Measurements from ENCODE around the gene FYN. TPM values are rescaled to one million over a fixed set of nuclear protein-coding genes. Genes with fewer than 3 reads are reported as not detected.

Gene FYN
- total and polyA plus RNA-seq, 10 of the 15 experiments (the other 5 are each of a cell fraction or from before 2014, with no cell fraction given), result 51.4 to 247 (median 138) TPM

- Histone ChIP-seq H3K4me3 (no peak overlapping the region), H3K4me2 (ENCODE audit: control insufficient read depth, insufficient read depth) (no peak overlapping the region), H3K27me3 (replicated peaks in 1 of 2; ENCODE audit: control insufficient read depth in 2 of 2, insufficient read depth in 2 of 2, low read length in 1 of 2) (no peaks in the 10 kb centered on the region), H3K79me2 (ENCODE audit: control insufficient read depth, insufficient read depth, low read length) (peaks cover 34% of the 10 kb centered on the region), H4K20me1 (ENCODE audit: control insufficient read depth, insufficient read depth) (no peaks in the 10 kb centered on the region), H3K9ac (ENCODE audit: control insufficient read depth, insufficient read depth, low read length) (no peak overlapping the region), H3K36me3 (ENCODE audit: control insufficient read depth in 2 of 2, insufficient read depth in 2 of 2, low read length in 1 of 2) (peaks cover 15 to 24% of the 10 kb centered on the region in 2 experiments), H2AFZ (ENCODE audit: control insufficient read depth, low read depth, low read length) (no peak overlapping the region), H3K4me1 (ENCODE audit: control insufficient read depth, insufficient read depth, low read length) (peaks cover 34% of the 10 kb centered on the region), H3K27ac (ENCODE audit: control insufficient read depth, insufficient read depth) (no peak overlapping the region; the same call in 1 of the 2 replicates), H3K9me3 (replicated peaks; ENCODE audit: control insufficient read depth, insufficient read depth, low read length) (peaks cover 21% of the 10 kb centered on the region; the same call in 2 of the 3 replicates)
- RAD21 ChIA-PET (ENCODE audit: unreplicated experiment), result interaction anchor here (1.1 to 2.4 kb wide), 3 partner anchors 21 to 74 kb away, joined by 4 to 10 read pairs (median 4); no protein-coding TSS in a partner anchor
- FAIRE-seq (no peak), ATAC-seq (peak; percentile 59), DNase-seq (ENCODE audit: low read depth, low spot score) (no peak)
- SMC1A ChIA-PET (ENCODE audit: uncharacterized antibody, unreplicated experiment), result interaction anchor here (0.7 to 2.8 kb wide), 7 partner anchors 10 to 260 kb away, joined by 3 to 11 read pairs (median 3); no protein-coding TSS in a partner anchor
- BruUV-seq (replicated peaks), result no TSS peak
- POLR2A ChIA-PET, result interaction anchor here (0.6 kb wide), 1 partner anchor 31 kb away, joined by 3 read pairs; no protein-coding TSS in a partner anchor
- WGBS (ENCODE audit: insufficient coverage, insufficient replicate concordance, low lambda C conversion rate, missing lambda C conversion rate), result 37% methylated on average over 6 of the region's 6 CpGs
- intact Hi-C loops (cut with micrococcal nuclease; ENCODE audit: unreplicated experiment) (no loop called here), in situ Hi-C loops (cut with MboI) (loop anchor here (25.0 kb wide), 1 partner anchor 1906 kb away; no protein-coding TSS in a partner anchor)
- CTCF ChIA-PET, result interaction anchor here (1.2 to 2.2 kb wide), 4 partner anchors 9 to 38 kb away, joined by 3 to 8 read pairs (median 3); no protein-coding TSS in a partner anchor
- TF ChIP-seq, protein P1, sequence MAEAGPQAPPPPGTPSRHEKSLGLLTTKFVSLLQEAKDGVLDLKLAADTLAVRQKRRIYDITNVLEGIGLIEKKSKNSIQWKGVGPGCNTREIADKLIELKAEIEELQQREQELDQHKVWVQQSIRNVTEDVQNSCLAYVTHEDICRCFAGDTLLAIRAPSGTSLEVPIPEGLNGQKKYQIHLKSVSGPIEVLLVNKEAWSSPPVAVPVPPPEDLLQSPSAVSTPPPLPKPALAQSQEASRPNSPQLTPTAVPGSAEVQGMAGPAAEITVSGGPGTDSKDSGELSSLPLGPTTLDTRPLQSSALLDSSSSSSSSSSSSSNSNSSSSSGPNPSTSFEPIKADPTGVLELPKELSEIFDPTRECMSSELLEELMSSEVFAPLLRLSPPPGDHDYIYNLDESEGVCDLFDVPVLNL (IDR thresholded peaks at IDR 0.05; ENCODE audit: low read depth, low read length), result no peak
- TF ChIP-seq, protein P2, sequence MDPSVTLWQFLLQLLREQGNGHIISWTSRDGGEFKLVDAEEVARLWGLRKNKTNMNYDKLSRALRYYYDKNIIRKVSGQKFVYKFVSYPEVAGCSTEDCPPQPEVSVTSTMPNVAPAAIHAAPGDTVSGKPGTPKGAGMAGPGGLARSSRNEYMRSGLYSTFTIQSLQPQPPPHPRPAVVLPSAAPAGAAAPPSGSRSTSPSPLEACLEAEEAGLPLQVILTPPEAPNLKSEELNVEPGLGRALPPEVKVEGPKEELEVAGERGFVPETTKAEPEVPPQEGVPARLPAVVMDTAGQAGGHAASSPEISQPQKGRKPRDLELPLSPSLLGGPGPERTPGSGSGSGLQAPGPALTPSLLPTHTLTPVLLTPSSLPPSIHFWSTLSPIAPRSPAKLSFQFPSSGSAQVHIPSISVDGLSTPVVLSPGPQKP (IDR thresholded peaks at IDR 0.05; ENCODE audit: low read depth, low read length), result no peak
- TF ChIP-seq ZNF24 (IDR thresholded peaks at IDR 0.05) (no peak), PAX5 (IDR thresholded peaks at IDR 0.05; ENCODE audit: borderline replicate concordance, low read depth, low read length) (no peak), POLR2AphosphoS5 (IDR thresholded peaks at IDR 0.05; ENCODE audit: low read length) (no peak), SUPT20H (IDR thresholded peaks at IDR 0.05; ENCODE audit: borderline replicate concordance, control insufficient read depth, low read depth, low read length) (no peak), SMARCA5 (IDR thresholded peaks at IDR 0.05) (no peak), MEF2A (IDR thresholded peaks at IDR 0.05; ENCODE audit: insufficient read depth, low read depth, low read length) (no peak), HDAC2 (IDR thresholded peaks at IDR 0.05) (no peak), ESRRA (IDR thresholded peaks at IDR 0.05; ENCODE audit: low read length) (no peak)
- TF ChIP-seq, protein P3, sequence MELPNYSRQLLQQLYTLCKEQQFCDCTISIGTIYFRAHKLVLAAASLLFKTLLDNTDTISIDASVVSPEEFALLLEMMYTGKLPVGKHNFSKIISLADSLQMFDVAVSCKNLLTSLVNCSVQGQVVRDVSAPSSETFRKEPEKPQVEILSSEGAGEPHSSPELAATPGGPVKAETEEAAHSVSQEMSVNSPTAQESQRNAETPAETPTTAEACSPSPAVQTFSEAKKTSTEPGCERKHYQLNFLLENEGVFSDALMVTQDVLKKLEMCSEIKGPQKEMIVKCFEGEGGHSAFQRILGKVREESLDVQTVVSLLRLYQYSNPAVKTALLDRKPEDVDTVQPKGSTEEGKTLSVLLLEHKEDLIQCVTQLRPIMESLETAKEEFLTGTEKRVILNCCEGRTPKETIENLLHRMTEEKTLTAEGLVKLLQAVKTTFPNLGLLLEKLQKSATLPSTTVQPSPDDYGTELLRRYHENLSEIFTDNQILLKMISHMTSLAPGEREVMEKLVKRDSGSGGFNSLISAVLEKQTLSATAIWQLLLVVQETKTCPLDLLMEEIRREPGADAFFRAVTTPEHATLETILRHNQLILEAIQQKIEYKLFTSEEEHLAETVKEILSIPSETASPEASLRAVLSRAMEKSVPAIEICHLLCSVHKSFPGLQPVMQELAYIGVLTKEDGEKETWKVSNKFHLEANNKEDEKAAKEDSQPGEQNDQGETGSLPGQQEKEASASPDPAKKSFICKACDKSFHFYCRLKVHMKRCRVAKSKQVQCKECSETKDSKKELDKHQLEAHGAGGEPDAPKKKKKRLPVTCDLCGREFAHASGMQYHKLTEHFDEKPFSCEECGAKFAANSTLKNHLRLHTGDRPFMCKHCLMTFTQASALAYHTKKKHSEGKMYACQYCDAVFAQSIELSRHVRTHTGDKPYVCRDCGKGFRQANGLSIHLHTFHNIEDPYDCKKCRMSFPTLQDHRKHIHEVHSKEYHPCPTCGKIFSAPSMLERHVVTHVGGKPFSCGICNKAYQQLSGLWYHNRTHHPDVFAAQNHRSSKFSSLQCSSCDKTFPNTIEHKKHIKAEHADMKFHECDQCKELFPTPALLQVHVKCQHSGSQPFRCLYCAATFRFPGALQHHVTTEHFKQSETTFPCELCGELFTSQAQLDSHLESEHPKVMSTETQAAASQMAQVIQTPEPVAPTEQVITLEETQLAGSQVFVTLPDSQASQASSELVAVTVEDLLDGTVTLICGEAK (IDR thresholded peaks at IDR 0.05; ENCODE audit: borderline replicate concordance), result no peak
- TF ChIP-seq, protein P4, sequence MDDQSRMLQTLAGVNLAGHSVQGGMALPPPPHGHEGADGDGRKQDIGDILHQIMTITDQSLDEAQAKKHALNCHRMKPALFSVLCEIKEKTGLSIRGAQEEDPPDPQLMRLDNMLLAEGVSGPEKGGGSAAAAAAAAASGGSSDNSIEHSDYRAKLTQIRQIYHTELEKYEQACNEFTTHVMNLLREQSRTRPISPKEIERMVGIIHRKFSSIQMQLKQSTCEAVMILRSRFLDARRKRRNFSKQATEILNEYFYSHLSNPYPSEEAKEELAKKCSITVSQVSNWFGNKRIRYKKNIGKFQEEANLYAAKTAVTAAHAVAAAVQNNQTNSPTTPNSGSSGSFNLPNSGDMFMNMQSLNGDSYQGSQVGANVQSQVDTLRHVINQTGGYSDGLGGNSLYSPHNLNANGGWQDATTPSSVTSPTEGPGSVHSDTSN (IDR thresholded peaks at IDR 0.05; ENCODE audit: insufficient replicate concordance, low read depth, low read length), result no peak
Measured at GRCh38 chr6:111731456-111732195, 141.6 kb downstream of the FYN start.
